ENCODE data around the gene STIL. TPM values are rescaled to one million over a fixed set of nuclear protein-coding genes. Genes with fewer than 3 reads are reported as not detected.

Gene STIL
- total and polyA plus RNA-seq, 2 donors (not counting 3 experiments of a cell fraction or from before 2014, with no cell fraction given), result 10.3 to 28.1 TPM

DNA sequence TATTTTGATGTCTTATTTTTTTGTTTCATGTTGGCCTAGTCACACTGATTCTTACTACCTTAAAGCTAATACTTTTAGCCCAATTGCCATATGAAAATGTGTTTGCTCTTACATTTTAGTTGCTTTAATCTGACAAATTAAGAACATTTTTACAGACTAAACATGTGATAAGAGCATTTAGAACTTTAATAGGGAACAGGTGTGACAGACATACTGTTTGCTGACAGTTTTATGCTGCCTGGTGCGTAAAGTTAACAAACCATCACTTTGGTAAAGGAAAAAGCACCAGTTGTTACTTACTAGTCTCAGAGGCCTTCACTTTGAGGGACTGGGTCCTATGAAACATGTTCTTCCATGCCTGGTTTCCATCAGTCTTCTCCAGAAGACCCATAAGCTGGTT lies 34.3 kb upstream of the STIL start:
- intact Hi-C loops (cut with micrococcal nuclease), result no loop called here

More for the DNA sequence above, 34.3 kb upstream of the STIL start:
- H3K9me3 ChIP-seq (replicated peaks; ENCODE audit: control insufficient read depth, insufficient read depth, low read length), result no peaks in the 10 kb centered on the region
- H3K4me2 ChIP-seq (ENCODE audit: insufficient read depth, low read length), result no peak overlapping the region
- TF ChIP-seq FOS (IDR thresholded peaks at IDR 0.05; ENCODE audit: borderline replicate concordance, insufficient read depth, low read length) (no peak), MAX (IDR thresholded peaks at IDR 0.05; ENCODE audit: insufficient read depth, insufficient read length) (no peak), CTCF (IDR thresholded peaks at IDR 0.05; ENCODE audit: extremely low read depth in 1 of 2, insufficient read depth in 1 of 2, low read depth in 1 of 2, low read length in 2 of 2) (no peak), POLR2A (IDR thresholded peaks at IDR 0.05; ENCODE audit: low read depth, low read length) (no peak), MYC (IDR thresholded peaks at IDR 0.05; ENCODE audit: low read depth, low read length) (no peak), GATA2 (IDR thresholded peaks at IDR 0.05; ENCODE audit: insufficient read depth, insufficient read length, low read depth, low read length) (no peak), EZH2 (IDR thresholded peaks at IDR 0.05; ENCODE audit: borderline replicate concordance, low read depth, low read length, severe bottlenecking) (no peak), JUN (IDR thresholded peaks at IDR 0.05; ENCODE audit: borderline replicate concordance, insufficient read depth, insufficient read length, low read depth) (no peak)
- ChIA-PET POLR2A (interaction anchor here (0.6 kb wide), 1 partner anchor 13 kb away, joined by 3 read pairs; no protein-coding TSS in a partner anchor), CTCF (no interaction called here)
- H4K20me1 ChIP-seq (replicated peaks; ENCODE audit: control insufficient read depth, extremely low read depth, insufficient read depth, low read length), result peaks cover 2% of the 10 kb centered on the region
- peak; percentile 60 for FAIRE-seq
- H3K9me1 ChIP-seq (replicated peaks; ENCODE audit: control insufficient read depth, extremely low read depth, insufficient read depth, low read length), result no peaks in the 10 kb centered on the region
- no TSS peak for BruUV-seq (replicated peaks)
- no peak overlapping the region for H2AFZ ChIP-seq (ENCODE audit: low read depth, low read length)
- no peak overlapping the region for H3K4me3 ChIP-seq (replicated peaks in 1 of 3; ENCODE audit: insufficient read depth in 1 of 3, low read depth in 1 of 3, low read length in 3 of 3)
- no peak overlapping the region for H3K27ac ChIP-seq (ENCODE audit: insufficient read depth, low read depth, low read length)
- no peaks in the 10 kb centered on the region for H3K4me1 ChIP-seq (ENCODE audit: control insufficient read depth, extremely low read depth, insufficient read depth, low read length)
- H3K27me3 ChIP-seq (ENCODE audit: control insufficient read depth in 2 of 2, insufficient read depth in 2 of 2, low read length in 2 of 2), result no peaks in the 10 kb centered on the region
- H3K36me3 ChIP-seq (ENCODE audit: control insufficient read depth in 2 of 2, extremely low read depth in 1 of 2, insufficient read depth in 2 of 2, low read length in 2 of 2), result no peaks in the 10 kb centered on the region
- no peak for DNase-seq (ENCODE audit: low read depth, low spot score)
- no peak overlapping the region for H3K9ac ChIP-seq (replicated peaks; ENCODE audit: extremely low read depth, insufficient read depth, low read length)
- peaks cover 71% of the 10 kb centered on the region for H3K79me2 ChIP-seq (ENCODE audit: control insufficient read depth, insufficient read depth, low read length)
- dilution Hi-C loops (cut with MboI; ENCODE audit: extremely low pct_ligation_motif_present, low sequenced_read_pairs), result no loop called here
